ENCODE results near the gene ZBTB7C.

DNA sequence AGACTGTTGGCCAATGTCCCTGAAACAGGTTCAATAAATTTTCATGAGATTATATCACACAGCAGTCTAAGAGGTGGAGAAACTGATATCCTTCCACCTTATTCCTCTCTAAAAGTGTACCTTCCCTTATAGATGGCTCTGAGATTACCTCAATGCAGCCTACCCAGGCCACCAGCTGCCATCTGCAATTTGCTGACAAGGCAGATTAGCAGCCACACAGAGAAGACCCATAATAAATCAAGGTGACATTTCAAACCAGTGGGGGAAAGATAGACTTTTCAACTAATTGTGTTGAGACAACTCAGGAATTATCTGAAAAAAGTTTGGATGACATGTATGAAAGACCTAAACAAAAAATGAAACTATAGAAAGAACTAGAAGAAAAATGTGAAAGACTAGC is 43.2 kb downstream of the ZBTB7C start:
- TF ChIP-seq, protein P1, sequence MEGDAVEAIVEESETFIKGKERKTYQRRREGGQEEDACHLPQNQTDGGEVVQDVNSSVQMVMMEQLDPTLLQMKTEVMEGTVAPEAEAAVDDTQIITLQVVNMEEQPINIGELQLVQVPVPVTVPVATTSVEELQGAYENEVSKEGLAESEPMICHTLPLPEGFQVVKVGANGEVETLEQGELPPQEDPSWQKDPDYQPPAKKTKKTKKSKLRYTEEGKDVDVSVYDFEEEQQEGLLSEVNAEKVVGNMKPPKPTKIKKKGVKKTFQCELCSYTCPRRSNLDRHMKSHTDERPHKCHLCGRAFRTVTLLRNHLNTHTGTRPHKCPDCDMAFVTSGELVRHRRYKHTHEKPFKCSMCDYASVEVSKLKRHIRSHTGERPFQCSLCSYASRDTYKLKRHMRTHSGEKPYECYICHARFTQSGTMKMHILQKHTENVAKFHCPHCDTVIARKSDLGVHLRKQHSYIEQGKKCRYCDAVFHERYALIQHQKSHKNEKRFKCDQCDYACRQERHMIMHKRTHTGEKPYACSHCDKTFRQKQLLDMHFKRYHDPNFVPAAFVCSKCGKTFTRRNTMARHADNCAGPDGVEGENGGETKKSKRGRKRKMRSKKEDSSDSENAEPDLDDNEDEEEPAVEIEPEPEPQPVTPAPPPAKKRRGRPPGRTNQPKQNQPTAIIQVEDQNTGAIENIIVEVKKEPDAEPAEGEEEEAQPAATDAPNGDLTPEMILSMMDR (conservative IDR thresholded peaks at IDR 0.05; ENCODE audit: low read length) = no peak
- TF ChIP-seq EZH2phosphoT487 (IDR thresholded peaks at IDR 0.05; ENCODE audit: borderline replicate concordance) = no peak

All from Loucy (cell line).